ENCODE data around the gene CBX3. TPM values are rescaled to one million over a fixed set of nuclear protein-coding genes. Genes with fewer than 3 reads are reported as not detected.
A peak's percentile ranks its signal among the peaks of the same experiment; 100 is the strongest.

CBX3 gene
- total RNA-seq, 2 experiments from 2014 or later = 124 to 132 TPM

DNA sequence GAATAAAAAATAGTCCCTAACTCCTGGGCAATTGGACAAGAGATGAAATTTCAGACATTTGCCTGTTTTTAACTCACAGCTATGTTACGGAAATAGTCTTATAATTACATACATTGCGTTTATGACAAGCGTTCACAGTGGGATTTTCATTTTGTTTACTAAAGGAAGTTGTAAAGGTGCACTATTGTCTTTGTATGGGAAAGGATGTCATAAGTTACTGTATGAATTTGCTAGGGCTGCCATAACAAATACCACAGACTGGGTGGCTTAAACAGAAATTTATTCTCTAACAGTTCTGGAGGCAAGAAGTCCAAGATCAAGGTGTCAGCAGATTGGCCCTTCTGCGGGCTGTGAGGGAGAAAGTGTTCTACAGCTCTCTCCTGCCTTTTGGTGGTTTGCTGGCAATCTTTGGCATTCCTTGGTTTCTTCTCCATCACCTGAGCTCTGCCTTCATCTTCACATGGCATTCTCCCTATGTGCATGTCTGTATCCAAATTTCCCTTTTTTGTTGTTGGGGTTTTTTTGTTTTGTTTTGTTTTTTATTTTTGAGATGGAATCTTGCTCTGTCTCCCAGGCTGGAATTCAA, 43.9 kb upstream of the CBX3 start:
- Histone ChIP-seq H3K36me3 (ENCODE audit: insufficient read depth, low read length) (no peaks in the 10 kb centered on the region), H3K27me3 (ENCODE audit: control insufficient read depth in 1 of 2, insufficient read depth in 2 of 2, low read length in 2 of 2) (no peaks in the 10 kb centered on the region), H3K9me3 (ENCODE audit: control insufficient read depth in 1 of 2, insufficient read depth in 1 of 2, low read length in 2 of 2) (no peaks in the 10 kb centered on the region), H3K4me1 (ENCODE audit: insufficient read depth, low read length) (peaks cover 61% of the 10 kb centered on the region), H3K4me3 (ENCODE audit: low read length) (no peak overlapping the region), H3K27ac (ENCODE audit: low read depth in 1 of 2, low read length in 2 of 2) (peak overlapping the region in 1 of 2 donors; percentile 85)
- no peaks in the 10 kb centered on the region for H3K27me3 Mint-ChIP-seq
- CTCF ChIA-PET = interaction anchor here (1.2 to 2.2 kb wide), 3 partner anchors 16 to 45 kb away, joined by 3 to 5 read pairs (median 3); no protein-coding TSS in a partner anchor
- peak overlapping the region; percentile 55 for H3K27ac Mint-ChIP-seq
- TF ChIP-seq, protein P1, sequence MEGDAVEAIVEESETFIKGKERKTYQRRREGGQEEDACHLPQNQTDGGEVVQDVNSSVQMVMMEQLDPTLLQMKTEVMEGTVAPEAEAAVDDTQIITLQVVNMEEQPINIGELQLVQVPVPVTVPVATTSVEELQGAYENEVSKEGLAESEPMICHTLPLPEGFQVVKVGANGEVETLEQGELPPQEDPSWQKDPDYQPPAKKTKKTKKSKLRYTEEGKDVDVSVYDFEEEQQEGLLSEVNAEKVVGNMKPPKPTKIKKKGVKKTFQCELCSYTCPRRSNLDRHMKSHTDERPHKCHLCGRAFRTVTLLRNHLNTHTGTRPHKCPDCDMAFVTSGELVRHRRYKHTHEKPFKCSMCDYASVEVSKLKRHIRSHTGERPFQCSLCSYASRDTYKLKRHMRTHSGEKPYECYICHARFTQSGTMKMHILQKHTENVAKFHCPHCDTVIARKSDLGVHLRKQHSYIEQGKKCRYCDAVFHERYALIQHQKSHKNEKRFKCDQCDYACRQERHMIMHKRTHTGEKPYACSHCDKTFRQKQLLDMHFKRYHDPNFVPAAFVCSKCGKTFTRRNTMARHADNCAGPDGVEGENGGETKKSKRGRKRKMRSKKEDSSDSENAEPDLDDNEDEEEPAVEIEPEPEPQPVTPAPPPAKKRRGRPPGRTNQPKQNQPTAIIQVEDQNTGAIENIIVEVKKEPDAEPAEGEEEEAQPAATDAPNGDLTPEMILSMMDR (IDR thresholded peaks at IDR 0.05) = no peak
- no peak for ATAC-seq (ENCODE audit: poor library complexity)
- no peaks in the 10 kb centered on the region for H3K9me3 Mint-ChIP-seq
- H3K4me1 Mint-ChIP-seq (ENCODE audit: low read depth) = peaks cover 64% of the 10 kb centered on the region
- POLR2A ChIA-PET = interaction anchor here (1.0 to 3.5 kb wide), 5 partner anchors 9 to 67 kb away, joined by 3 to 19 read pairs (median 5); no protein-coding TSS in a partner anchor
- intact Hi-C loops (cut with DNase I, micrococcal nuclease) = loop anchor here in 1 of 2 experiments (5.0 kb wide), 1 partner anchor 1860 kb away; no protein-coding TSS in a partner anchor
- H3K4me3 Mint-ChIP-seq = no peak overlapping the region
- H3K36me3 Mint-ChIP-seq (ENCODE audit: low read depth) = no peaks in the 10 kb centered on the region
- no peak for DNase-seq

DNA sequence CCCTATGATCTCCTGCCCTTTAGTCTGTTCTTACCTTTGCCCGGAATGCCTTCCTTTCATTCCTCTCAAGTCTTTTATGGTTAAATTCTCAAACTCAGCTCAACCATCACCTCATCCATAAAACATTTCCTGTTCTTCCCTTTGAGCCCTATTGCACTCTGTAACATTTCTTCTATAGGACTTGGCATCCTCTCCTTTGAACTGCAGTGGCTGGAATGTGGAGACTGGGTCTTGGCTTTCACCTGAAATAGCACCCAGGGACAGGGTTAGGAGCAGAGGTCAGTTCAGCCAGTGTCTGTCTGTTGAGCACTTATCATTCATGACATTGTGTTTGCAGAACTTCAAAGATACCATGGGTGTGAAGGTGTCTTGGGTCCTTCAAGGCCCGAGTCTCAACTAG, 42.3 kb upstream of the CBX3 start:
- DNase-seq = no peak
- no peaks in the 10 kb centered on the region for H3K36me3 ChIP-seq (ENCODE audit: insufficient read depth, low read length)
- H3K27ac ChIP-seq (ENCODE audit: low read depth in 1 of 2, low read length in 2 of 2) = peak overlapping the region in 1 of 2 donors; percentile 14
- H3K4me1 ChIP-seq (ENCODE audit: insufficient read depth, low read length) = peaks cover 47% of the 10 kb centered on the region
- no peak overlapping the region for H3K4me3 ChIP-seq (ENCODE audit: low read length)
- Mint-ChIP-seq H3K36me3 (ENCODE audit: low read depth) (no peaks in the 10 kb centered on the region), H3K27me3 (no peaks in the 10 kb centered on the region), H3K4me1 (ENCODE audit: low read depth) (peaks cover 50% of the 10 kb centered on the region), H3K9me3 (no peaks in the 10 kb centered on the region), H3K4me3 (no peak overlapping the region), H3K27ac (peak overlapping the region; percentile 1)
- H3K27me3 ChIP-seq (ENCODE audit: control insufficient read depth in 1 of 2, insufficient read depth in 2 of 2, low read length in 2 of 2) = no peaks in the 10 kb centered on the region
- intact Hi-C loops (cut with DNase I, micrococcal nuclease) = loop anchor here in 1 of 2 experiments (5.0 kb wide), 1 partner anchor 1858 kb away; no protein-coding TSS in a partner anchor
- no peak for ATAC-seq (ENCODE audit: poor library complexity)
- H3K9me3 ChIP-seq (ENCODE audit: control insufficient read depth in 1 of 2, insufficient read depth in 1 of 2, low read length in 2 of 2) = no peaks in the 10 kb centered on the region
- POLR2A ChIA-PET = interaction anchor here (1.6 to 2.8 kb wide), 4 partner anchors 26 to 40 kb away, joined by 3 to 10 read pairs (median 6); no protein-coding TSS in a partner anchor
- TF ChIP-seq, protein P1 (IDR thresholded peaks at IDR 0.05) = no peak
- CTCF ChIA-PET = interaction anchor here (2.2 kb wide), 1 partner anchor 15 kb away, joined by 5 read pairs; no protein-coding TSS in a partner anchor

DNA sequence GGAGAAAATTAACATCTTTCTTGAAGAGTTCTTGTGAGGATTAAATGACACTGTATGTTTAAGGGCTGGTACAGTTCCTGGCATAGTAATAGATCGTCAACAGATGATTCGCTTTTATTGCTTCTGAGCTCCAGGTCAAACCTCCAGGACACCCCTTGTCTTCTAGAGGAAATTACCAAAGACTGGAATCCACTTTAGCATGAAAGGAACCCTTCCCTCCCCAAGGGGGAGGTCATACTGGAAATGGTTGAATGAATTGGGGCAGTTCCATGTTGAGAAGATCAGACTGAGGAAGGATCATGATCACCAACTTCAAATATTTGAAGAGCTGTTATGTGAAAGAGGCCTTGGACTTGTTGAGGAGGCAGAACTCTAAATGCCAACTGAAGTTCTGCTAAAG, 40.6 kb upstream of the CBX3 start:
- TF ChIP-seq, protein P1 (IDR thresholded peaks at IDR 0.05) = no peak
- no peaks in the 10 kb centered on the region for H3K36me3 Mint-ChIP-seq (ENCODE audit: low read depth)
- Histone ChIP-seq H3K36me3 (ENCODE audit: insufficient read depth, low read length) (no peaks in the 10 kb centered on the region), H3K4me3 (ENCODE audit: low read length) (no peak overlapping the region), H3K27ac (ENCODE audit: low read depth in 1 of 2, low read length in 2 of 2) (no peak overlapping the region), H3K9me3 (ENCODE audit: control insufficient read depth in 1 of 2, insufficient read depth in 1 of 2, low read length in 2 of 2) (no peaks in the 10 kb centered on the region), H3K4me1 (ENCODE audit: insufficient read depth, low read length) (peaks cover 32% of the 10 kb centered on the region), H3K27me3 (ENCODE audit: control insufficient read depth in 1 of 2, insufficient read depth in 2 of 2, low read length in 2 of 2) (no peaks in the 10 kb centered on the region)
- CTCF ChIA-PET = interaction anchor here (0.7 to 2.0 kb wide), 5 partner anchors 9 to 1000 kb away, joined by 3 to 6 read pairs (median 5); partner anchors contain the start of gene NFE2L3
- H3K4me3 Mint-ChIP-seq = no peak overlapping the region
- intact Hi-C loops (cut with DNase I, micrococcal nuclease) = no loop called here
- no peaks in the 10 kb centered on the region for H3K27me3 Mint-ChIP-seq
- no peak for ATAC-seq (ENCODE audit: poor library complexity)
- H3K4me1 Mint-ChIP-seq (ENCODE audit: low read depth) = peaks cover 36% of the 10 kb centered on the region
- POLR2A ChIA-PET = interaction anchor here (0.9 to 3.2 kb wide), 8 partner anchors 9 to 33 kb away, joined by 3 to 10 read pairs (median 5); partner anchors contain the start of gene NFE2L3
- no peak overlapping the region for H3K27ac Mint-ChIP-seq
- H3K9me3 Mint-ChIP-seq = no peaks in the 10 kb centered on the region
- DNase-seq = no peak
